Fibroblast of peridontal ligament (primary cell): ENCODE results near the gene MFNG.
A peak's percentile ranks its signal among the peaks of the same experiment; 100 is the strongest.

Experiments
- DNase-seq: peaks from one replicate; pipeline ENCODE4 v3.0.0-alpha.2; 2010; ENCODE audit errors: extremely low read depth

MFNG gene

GRCh38 chr22:37493979-37494378 is 7.8 kb upstream of the MFNG start:
- DNase-seq, result no peak

GRCh38 chr22:37492428-37493344 is 6.5 kb upstream of the MFNG start:
- peak; percentile 62 for DNase-seq

- DNase-seq, result no peak
Measured at GRCh38 chr22:37491559-37492427, 5.6 kb upstream of the MFNG start.

GRCh38 chr22:37491106-37491505 is 4.9 kb upstream of the MFNG start:
- DNase-seq, result no peak

- DNase-seq, result no peak
Measured at GRCh38 chr22:37489983-37490382, 3.8 kb upstream of the MFNG start.

GRCh38 chr22:37488337-37489135 is 2.4 kb upstream of the MFNG start:
- no peak for DNase-seq

GRCh38 chr22:37487571-37487970 is 1.4 kb upstream of the MFNG start:
- no peak for DNase-seq

- no peak for DNase-seq
Measured at GRCh38 chr22:37487129-37487528, 945 bp upstream of the MFNG start.

GRCh38 chr22:37485395-37486223 is 575 bp downstream of the MFNG start:
- no peak for DNase-seq

GRCh38 chr22:37484480-37485394 is 1.4 kb downstream of the MFNG start:
- no peak for DNase-seq

- no peak for DNase-seq
Measured at GRCh38 chr22:37483050-37483449, 3.1 kb downstream of the MFNG start.

- no peak for DNase-seq
Measured at GRCh38 chr22:37482244-37482643, 3.9 kb downstream of the MFNG start.

GRCh38 chr22:37481347-37481907 is 4.8 kb downstream of the MFNG start:
- DNase-seq, result no peak

- DNase-seq, result no peak
Measured at GRCh38 chr22:37480387-37481346, 5.5 kb downstream of the MFNG start.

GRCh38 chr22:37479196-37479595 is 7.0 kb downstream of the MFNG start:
- no peak for DNase-seq

- DNase-seq, result no peak
Measured at GRCh38 chr22:37476389-37477329, 9.5 kb downstream of the MFNG start.

GRCh38 chr22:37474447-37475090 is 11.6 kb downstream of the MFNG start:
- no peak for DNase-seq
